Activated naive CD4-positive, alpha-beta T cell treated with Interleukin-2 at 50 U/mL for 16 hours (primary cell): Measurements from ENCODE around the gene EVC.
A peak's percentile ranks its signal among the peaks of the same experiment; 100 is the strongest.
"Not testable (repeated sequence)": the region's sequence is repeated elsewhere in the genome, so short reads cannot be mapped to it uniquely, and the experiment has no call there.

Experiments used
- DNase-seq: peaks from one replicate; pipeline ENCODE4 v3.0.0-alpha.2; 2020

Gene EVC

GRCh38 chr4:5708449-5709206 lies 2.4 kb upstream of the EVC start, which contains the start of gene EVC2:
EVC2 (minus strand) TSS chr4:5708559; CDS start chr4:5708513, 46 bp downstream.
- peak; percentile 47 for DNase-seq

DNA sequence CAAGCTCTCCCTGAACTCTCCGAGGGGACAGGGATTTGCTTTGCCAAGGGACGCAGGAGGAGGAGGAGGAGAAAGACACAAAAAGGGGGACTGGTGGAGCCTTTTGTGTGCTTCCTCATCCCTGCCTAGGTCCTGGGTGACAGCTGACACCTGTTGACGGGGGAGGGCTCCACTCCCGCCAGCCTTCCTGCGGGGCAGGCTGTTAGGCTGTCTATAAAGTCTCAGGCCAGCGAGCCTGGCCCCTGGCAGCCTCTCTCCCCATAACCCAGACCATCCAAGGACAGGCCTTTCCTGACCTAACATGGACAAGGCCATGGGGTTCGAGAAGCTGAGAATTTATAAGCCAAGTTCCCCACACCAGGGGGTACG lies 1.8 kb upstream of the EVC start:
- DNase-seq: no peak

DNA sequence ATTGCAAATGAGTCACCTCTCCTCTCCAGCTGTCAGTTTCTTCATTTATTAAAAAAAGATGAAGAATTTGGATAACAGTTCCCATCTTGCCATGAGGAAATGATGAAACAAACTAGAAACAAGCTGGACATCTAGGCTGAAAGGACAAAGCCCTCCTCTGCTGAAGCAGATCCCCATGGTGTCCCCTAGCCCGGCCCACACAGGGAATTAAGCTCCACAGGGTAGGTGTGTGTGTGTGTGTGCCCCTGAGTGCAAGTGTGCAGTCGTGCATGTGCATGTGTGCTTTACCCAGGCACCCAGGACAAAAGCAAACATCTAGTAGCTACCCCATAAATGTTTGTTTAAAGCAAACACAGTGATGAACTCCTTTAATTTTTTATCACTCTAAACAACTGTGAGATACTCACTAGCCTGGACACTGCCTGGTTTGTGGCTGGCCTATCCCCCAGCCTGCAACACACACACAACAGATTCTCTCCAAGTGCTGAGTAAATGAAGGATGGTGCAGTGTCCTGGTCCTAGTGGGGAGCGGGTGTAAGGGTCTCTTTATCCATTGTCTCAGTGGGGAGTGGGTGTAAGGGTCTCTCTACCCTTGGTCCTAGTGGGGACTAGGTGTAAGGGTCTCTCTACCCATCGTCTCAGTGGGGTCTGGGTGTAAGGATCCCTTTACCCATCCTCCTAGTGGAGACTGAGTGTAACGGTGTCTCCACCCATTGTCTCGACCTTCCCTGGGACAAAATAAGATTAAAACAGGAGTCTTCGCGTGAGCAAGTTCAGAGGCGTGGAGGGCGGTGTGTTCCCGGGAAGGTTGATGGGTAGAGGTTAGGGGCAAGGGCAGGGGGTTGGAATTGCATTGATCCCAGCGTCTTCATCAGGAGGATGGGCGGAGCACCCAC lies 688 bp upstream of the EVC start:
- no peak for DNase-seq

GRCh38 chr4:5711479-5712184 lies 631 bp downstream of the EVC start:
- peak; percentile 17 for DNase-seq

DNA sequence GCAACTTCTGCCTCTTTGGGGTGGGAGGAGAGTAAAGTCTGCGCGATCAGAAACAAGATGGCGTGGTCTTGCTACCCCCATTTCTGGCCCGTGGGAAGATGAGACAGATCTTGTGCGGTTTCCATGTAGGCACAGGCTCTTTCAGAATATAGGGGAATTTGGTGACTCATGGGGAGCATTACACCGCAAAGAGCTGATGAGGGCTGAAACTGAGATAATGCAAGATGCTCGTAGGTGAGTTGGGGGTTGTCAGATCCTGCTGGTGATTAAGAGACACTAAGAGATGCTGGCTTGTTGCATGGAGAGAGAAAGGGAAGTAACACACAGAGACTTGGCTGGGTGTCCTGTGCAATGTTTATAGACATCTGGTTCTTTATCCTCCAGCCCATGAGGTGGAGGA lies 1.5 kb downstream of the EVC start:
- DNase-seq: peak; percentile 49

DNA sequence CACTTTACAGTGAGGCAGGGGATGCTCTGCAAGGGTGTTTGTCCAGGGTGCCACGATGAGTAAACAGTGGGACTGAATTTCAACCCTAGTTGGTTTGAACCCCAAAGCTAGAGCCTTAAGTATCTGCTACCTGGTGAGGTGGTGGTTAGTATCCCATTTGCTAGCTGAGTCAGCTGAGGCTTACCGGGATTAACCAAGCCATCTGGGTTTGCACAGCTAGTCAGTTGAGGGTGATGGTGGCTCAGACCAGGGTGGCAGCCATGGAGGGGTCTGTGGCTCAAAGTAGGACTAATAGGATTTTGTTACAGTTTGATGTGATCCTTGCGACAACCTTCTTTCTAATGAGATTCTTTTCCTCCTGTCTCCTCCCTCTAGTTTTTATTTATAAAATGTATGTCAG lies 1.9 kb downstream of the EVC start:
- DNase-seq: no peak

- no peak for DNase-seq
Observed at GRCh38 chr4:5713861-5714260, 2.9 kb downstream of the EVC start.

DNA sequence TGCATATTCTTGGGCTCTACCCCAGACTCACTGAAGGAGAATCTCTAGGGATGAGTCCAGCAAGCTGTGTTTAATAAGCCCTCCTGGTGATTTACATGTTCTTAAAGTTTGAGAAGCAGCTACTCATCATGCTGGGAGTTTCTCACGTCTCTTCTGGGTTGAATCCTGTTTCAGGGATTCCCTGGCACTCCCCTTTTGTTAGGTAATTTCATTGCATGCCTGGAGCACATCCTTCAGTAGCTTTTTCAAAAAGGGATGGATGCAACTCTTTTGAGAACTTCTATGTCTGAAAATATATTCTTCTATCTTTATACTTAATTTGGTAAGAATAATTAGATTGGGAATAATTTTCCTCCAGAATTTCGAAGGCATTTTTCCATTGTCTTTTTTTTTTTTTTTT lies 4.4 kb downstream of the EVC start:
- DNase-seq: no peak

- no peak for DNase-seq
Observed at GRCh38 chr4:5716391-5716790, 5.4 kb downstream of the EVC start.

- DNase-seq: no peak
Observed at GRCh38 chr4:5717449-5718158, 6.6 kb downstream of the EVC start.

GRCh38 chr4:5718411-5718810 lies 7.4 kb downstream of the EVC start:
- no peak for DNase-seq

DNA sequence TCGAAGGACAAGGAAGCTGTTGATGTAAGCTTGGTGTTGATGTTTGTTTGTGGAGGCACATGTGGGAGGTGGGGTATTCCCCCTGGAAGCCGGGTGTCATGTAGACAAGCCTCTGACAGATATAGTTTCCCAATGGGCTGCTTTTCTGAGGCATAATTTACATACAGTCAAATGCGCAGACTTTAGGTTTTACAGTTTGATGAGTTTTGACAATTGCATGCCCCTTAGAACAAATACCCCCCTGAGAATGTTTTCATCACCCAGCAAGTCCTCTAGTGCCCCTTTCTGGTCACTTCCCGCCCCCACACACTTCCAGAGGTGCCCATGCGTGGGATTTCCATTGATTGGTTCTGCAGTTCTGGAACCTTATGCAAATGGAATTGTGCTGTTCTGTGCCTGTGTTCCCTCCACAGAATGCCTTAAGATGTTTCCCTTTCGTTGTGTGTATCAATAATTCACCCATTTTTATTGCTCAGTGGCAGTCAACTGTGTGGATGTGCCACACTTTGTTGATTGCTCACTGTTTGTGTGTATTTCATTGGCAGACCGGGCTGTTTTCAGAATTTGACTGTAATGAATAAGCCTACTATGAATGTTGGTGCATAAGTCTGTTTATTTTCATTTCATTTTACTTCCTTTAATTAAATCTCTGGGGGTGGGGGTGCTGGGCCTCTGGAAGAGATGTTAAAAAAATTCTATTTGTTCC lies 8.5 kb downstream of the EVC start:
- DNase-seq: no peak

DNA sequence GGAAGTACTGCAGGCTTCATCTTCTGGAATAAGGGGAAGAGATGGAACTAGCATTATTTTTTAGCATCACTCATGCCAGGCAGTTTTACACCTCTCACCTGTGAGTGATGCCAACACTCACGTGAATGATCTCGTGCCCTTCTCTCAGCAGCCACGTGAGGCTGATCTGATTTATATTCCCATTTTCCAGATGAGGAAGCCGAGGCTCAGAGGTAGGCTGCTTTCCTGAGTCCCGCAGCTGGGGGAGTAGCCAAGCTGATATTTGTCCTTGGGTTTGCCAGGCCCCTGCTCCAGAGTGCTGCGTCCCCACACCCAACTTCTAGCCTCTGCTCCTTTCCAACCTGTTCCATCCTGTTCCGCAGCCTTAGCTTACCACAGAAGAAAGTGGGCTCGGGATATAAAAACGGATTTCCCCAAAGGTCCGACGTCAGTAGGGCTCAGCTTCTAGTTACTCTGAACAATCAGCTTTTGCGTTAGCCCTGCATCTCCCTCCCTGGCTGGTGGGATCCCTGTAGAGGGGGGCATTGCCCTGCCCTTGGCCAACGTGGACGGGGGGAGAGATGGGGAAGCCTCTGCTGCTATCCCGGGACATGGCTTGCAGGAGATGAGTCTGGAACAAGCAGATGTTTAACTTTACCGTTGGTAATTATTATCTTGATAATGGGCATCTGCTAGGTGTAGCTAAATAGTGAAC lies 9.3 kb downstream of the EVC start:
- DNase-seq: no peak

DNA sequence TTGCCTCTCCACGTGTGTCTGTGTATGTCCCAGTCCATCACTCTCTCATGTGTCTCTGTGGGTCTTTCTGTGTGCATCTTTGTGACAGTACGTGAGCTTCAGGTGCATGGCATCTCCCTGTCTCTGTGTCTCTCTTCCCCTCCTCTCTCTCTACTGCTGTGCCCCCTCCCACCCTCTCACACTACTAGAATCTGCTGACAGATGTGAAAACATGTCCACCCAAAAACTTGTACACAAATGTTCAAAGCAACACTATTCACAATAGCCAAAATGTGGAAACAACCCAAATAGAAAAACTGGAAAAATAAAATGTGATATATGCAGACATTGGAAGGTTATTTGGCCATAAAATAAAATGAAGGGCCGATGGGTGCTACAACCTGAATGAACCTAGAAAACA lies 10.0 kb downstream of the EVC start:
- no peak for DNase-seq

- DNase-seq: no peak
Observed at GRCh38 chr4:5721923-5722322, 10.9 kb downstream of the EVC start.

DNA sequence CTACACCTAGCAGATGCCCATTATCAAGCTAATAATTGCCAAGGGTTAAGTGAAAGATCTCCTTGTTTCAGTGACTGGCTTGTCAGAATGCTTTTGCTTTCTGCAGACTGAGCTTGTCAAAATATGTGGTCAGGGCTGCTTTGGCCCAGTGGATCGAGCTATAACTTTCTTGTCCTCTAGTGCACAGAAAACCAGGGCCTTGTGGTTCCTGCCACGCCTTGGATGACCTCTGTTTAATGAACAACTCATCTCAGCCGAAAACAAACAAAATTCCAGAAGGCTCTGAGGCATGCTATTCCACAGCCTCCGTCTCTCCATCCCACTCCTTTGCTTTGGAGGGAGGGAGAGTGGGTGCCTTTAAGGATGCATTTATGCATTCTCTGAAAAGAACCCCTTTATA lies 11.3 kb downstream of the EVC start:
- DNase-seq: no peak

- DNase-seq: no peak
Observed at GRCh38 chr4:5724377-5724776, 13.4 kb downstream of the EVC start.

DNA sequence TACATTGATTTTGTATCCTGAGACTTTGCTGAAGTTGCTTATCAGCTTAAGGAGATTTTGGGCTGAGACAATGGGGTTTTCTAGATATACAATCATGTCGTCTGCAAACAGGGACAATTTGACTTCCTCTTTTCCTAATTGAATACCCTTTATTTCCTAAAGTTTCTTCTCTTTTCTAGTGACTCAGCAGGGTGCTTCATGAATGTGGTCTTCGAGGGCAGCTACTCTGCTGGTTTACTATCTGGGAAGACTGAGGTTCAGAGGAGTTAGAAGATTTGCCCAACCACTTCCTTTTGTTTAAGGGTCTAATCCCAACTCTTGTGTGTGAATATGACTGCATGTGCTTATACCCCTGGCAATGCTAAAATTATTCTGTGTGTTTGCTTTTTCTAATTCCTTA lies 17.4 kb downstream of the EVC start:
- not testable (repeated sequence) for DNase-seq

GRCh38 chr4:5730436-5730835 lies 19.4 kb downstream of the EVC start:
- DNase-seq: no peak

GRCh38 chr4:5730993-5731990 lies 20.3 kb downstream of the EVC start:
- DNase-seq: no peak
